Measurements from ENCODE around the gene ALCAM. TPM values are rescaled to one million over a fixed set of nuclear protein-coding genes. Genes with fewer than 3 reads are reported as not detected.

The ALCAM gene
- total and polyA plus RNA-seq, 2 of the 8 experiments (the other 6 are each of a cell fraction or from before 2014, with no cell fraction given), result 10.8 to 33.0 TPM

DNA sequence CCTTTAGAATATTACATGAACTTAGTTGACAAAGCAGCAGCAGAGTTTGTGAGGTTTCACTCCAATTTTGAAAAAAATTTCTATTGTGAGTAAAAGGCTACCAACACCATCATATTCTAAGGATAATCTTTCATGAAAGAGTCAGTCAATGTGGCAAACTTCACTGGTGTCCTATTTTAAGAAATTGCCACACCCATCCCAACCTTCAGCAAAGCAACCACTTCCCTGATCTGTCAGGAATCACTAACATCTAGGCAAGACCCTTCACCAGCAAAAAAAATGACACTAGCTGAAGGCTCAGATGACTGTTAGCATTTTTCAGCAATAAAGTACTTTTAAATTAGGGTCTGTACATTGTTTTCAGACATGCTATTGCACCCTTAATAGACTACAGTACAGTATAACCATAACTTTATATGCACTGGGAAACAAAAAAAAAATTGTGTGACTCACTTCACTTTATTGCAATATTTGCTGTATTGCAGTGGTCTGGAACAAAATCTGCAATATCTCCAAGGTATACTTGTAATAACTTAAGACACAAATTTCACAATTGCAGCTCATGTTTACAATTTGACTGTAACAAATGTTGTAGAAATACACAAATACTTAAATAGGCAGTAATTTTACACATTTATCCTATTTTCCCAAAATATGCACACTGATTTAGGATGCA is 38.9 kb upstream of the ALCAM start:
- Histone ChIP-seq H3K23ac (ENCODE audit: insufficient read length) (no peak overlapping the region), H4K20me1 (replicated peaks in 1 of 2; ENCODE audit: control insufficient read depth in 1 of 2, insufficient read depth in 2 of 2, low read length in 2 of 2) (no peaks in the 10 kb centered on the region), H3K27ac (ENCODE audit: low read depth, low read length) (no peak overlapping the region), H4K8ac (ENCODE audit: extremely low read depth, insufficient read depth, low read length) (no peak overlapping the region), H3K36me3 (ENCODE audit: control insufficient read depth in 2 of 4, insufficient read depth in 4 of 4, low read length in 3 of 4) (no peaks in the 10 kb centered on the region), H3K9ac (replicated peaks in 1 of 4; ENCODE audit: extremely low read depth in 1 of 4, low read depth in 3 of 4, low read length in 3 of 4) (no peak overlapping the region), H2AFZ (ENCODE audit: low read length) (no peak overlapping the region), H3K79me1 (ENCODE audit: low read depth, low read length) (no peaks in the 10 kb centered on the region), H4K91ac (replicated peaks; ENCODE audit: insufficient read length, low read length) (no peak overlapping the region), H3K56ac (replicated peaks; ENCODE audit: insufficient read length, low read depth, low read length) (no peak overlapping the region), H3K4me3 (ENCODE audit: extremely low read depth in 1 of 4, insufficient read depth in 2 of 4, low read depth in 3 of 4, low read length in 4 of 4) (no peak overlapping the region), H3K18ac (ENCODE audit: extremely low read depth, low read length) (no peak overlapping the region), H3K14ac (ENCODE audit: insufficient read length) (no peak overlapping the region), H3K4me1 (replicated peaks in 1 of 4; ENCODE audit: control insufficient read depth in 3 of 4, insufficient read depth in 4 of 4, low read length in 3 of 4) (no peaks in the 10 kb centered on the region), H2AK5ac (ENCODE audit: low read depth, low read length) (no peak overlapping the region), H3K79me2 (ENCODE audit: control insufficient read depth in 1 of 2, insufficient read depth in 2 of 2, low read length in 2 of 2) (no peaks in the 10 kb centered on the region), H4K5ac (ENCODE audit: insufficient read length, low read depth, low read length) (no peak overlapping the region), H2BK120ac (replicated peaks; ENCODE audit: low read depth, low read length) (no peak overlapping the region), H3K27me3 (replicated peaks in 1 of 4; ENCODE audit: control insufficient read depth in 3 of 4, extremely low read depth in 1 of 4, insufficient read depth in 3 of 4, low read length in 3 of 4) (no peaks in the 10 kb centered on the region), H3K23me2 (ENCODE audit: low read depth, low read length) (no peaks in the 10 kb centered on the region), H3K4ac (replicated peaks; ENCODE audit: insufficient read length, low read depth, low read length) (no peak overlapping the region), H3K9me3 (ENCODE audit: insufficient read depth in 2 of 2, low read depth in 1 of 2, low read length in 1 of 2) (0 out of 4 replicates have a peak, but pooled peaks cover 0 to 3% of the 10 kb centered on the region in 2 experiments), H2BK5ac (ENCODE audit: low read depth, low read length) (no peak overlapping the region), H2BK20ac (ENCODE audit: low read length) (no peak overlapping the region), H3K4me2 (ENCODE audit: insufficient read depth in 1 of 2, low read depth in 2 of 2, low read length in 2 of 2) (no peak overlapping the region), H2BK12ac (ENCODE audit: low read depth, low read length) (no peak overlapping the region), H2BK15ac (ENCODE audit: low read length) (no peak overlapping the region)
- no peak for DNase-seq (ENCODE audit: low read depth in 1 of 2, low spot score in 2 of 2)
- CTCF ChIA-PET (ENCODE audit: partially characterized antibody), result interaction anchor here (0.7 kb wide), 1 partner anchor 265 kb away, joined by 3 read pairs; no protein-coding TSS in a partner anchor
- FAIRE-seq, result no peak
- POLR2A ChIA-PET (ENCODE audit: partially characterized antibody), result no interaction called here
- TF ChIP-seq BCL11A (IDR thresholded peaks at IDR 0.05; ENCODE audit: low read depth in 2 of 2, low read length in 2 of 2), result no peak
- no peak for TF ChIP-seq RNF2 (IDR thresholded peaks at IDR 0.05; ENCODE audit: borderline replicate concordance, low read depth, low read length, missing control alignments, poor library complexity, severe bottlenecking)
- TF ChIP-seq, protein P1, sequence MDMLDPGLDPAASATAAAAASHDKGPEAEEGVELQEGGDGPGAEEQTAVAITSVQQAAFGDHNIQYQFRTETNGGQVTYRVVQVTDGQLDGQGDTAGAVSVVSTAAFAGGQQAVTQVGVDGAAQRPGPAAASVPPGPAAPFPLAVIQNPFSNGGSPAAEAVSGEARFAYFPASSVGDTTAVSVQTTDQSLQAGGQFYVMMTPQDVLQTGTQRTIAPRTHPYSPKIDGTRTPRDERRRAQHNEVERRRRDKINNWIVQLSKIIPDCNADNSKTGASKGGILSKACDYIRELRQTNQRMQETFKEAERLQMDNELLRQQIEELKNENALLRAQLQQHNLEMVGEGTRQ (IDR thresholded peaks at IDR 0.05; ENCODE audit: low read length), result no peak
- TF ChIP-seq HDAC2 (IDR thresholded peaks at IDR 0.05; ENCODE audit: borderline replicate concordance in 1 of 2, low read depth in 2 of 2, low read length in 2 of 2), result no peak
- no peak for TF ChIP-seq KDM1A (IDR thresholded peaks at IDR 0.05; ENCODE audit: borderline replicate concordance, low read length)
- TF ChIP-seq SIRT6 (IDR thresholded peaks at IDR 0.05; ENCODE audit: low read length), result no peak
- no peak for TF ChIP-seq BACH1 (IDR thresholded peaks at IDR 0.05; ENCODE audit: low read length)
- no peak for TF ChIP-seq EZH2 (IDR thresholded peaks at IDR 0.05; ENCODE audit: low read depth, low read length, severe bottlenecking)
- no peak for TF ChIP-seq CEBPB (IDR thresholded peaks at IDR 0.05; ENCODE audit: low read depth, low read length)
- TF ChIP-seq TEAD4 (IDR thresholded peaks at IDR 0.05; ENCODE audit: low read depth, low read length), result no peak

Data from H1 (cell line).